ENCODE data around the gene UGGT2.
"Not testable (repeated sequence)": the region's sequence is repeated elsewhere in the genome, so short reads cannot be mapped to it uniquely, and the experiment has no call there.

The UGGT2 gene

DNA sequence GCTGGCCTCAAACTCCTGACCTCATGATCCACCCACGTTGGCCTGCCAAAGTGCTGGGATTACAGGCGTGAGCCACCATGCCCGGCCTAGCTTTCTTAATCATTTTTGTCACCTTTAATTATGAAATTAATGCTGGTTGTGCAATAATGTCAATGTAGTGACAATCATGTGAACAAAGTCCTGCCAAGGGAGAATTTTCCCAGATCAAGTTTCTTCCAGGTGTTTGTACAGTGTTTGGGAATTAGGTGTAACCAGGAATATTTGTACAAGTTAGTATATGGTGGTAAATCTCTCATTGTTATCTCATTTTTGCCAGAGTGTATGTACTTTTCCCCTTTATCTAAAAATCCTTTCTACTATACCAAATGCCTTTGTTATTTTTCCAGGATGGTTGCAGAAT, 171.1 kb downstream of the UGGT2 start:
- no peak for DNase-seq

DNA sequence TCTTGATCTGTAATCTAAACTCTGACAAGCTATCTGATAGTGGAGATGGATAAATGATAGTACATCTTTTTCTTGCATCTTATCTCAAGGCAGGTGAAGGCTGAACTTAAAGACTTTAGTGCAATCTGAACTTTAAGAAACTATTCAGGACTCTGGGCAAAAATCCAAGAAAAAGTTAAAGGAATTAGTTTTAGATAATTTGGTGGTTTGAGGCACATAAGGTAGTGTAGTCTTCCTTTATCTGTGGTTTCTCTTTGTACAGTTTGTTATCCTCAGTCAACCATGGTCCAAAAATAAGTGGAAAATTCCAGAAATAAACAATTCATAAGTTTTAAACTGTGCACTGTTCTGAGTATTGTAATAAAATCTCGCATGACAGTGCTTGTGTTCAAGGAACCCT, 172.9 kb downstream of the UGGT2 start:
- no peak for DNase-seq

- no peak for DNase-seq
Measured at GRCh38 chr13:95874286-95874685, 178.9 kb downstream of the UGGT2 start.

DNA sequence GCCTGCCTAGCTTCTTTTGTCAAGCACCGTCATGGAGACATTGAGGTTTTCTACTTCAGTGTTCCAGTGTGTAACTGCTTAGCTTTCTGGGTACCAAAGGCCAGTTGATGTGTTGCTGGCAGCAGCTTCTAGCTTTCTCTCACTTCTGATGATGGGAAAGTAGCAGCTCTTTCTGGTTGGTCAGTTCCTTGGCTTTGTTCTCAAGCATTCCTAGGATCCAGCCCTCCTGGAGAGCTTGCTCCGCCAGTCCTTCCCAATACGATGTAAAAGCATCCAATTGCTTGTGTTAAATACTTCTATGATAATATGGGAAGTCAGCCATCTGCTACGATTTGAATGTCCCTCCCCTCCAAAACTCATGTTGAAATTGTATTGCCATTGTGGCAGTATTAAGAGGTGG, 182.8 kb downstream of the UGGT2 start:
- DNase-seq, result no peak

- DNase-seq, result no peak
Measured at GRCh38 chr13:95865080-95865615, 188.1 kb downstream of the UGGT2 start.

- DNase-seq, result no peak
Measured at GRCh38 chr13:95862408-95862807, 190.8 kb downstream of the UGGT2 start.

GRCh38 chr13:95861296-95861695, 191.9 kb downstream of the UGGT2 start:
- no peak for DNase-seq

- peak; percentile 13 for DNase-seq
Measured at GRCh38 chr13:95858286-95859075, 194.7 kb downstream of the UGGT2 start.

- not testable (repeated sequence) for DNase-seq
Measured at GRCh38 chr13:95845656-95846055, 207.5 kb downstream of the UGGT2 start.

GRCh38 chr13:95842898-95843297, 210.3 kb downstream of the UGGT2 start:
- no peak for DNase-seq

DNA sequence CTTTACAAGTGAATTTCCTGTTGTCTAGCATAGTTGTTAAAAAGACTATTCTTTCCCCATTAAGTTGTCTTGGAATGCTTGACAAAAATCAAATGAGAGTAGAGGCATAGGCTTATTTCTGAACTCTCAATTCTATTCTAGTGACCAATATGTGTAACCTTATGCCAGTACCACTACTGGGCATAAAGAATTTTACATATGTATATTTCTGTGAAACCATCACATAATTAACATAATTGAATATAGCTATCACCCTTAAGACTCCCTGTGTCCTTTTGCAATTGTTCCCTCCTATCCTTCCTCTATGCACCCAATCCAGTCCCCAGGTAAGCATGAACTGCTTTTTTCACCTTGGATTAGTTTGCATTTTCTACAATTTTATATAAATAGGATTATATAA, 211.3 kb downstream of the UGGT2 start:
- DNase-seq, result no peak

- peak; percentile 62 for DNase-seq
Measured at GRCh38 chr13:95834134-95834765, 219.0 kb downstream of the UGGT2 start.

DNA sequence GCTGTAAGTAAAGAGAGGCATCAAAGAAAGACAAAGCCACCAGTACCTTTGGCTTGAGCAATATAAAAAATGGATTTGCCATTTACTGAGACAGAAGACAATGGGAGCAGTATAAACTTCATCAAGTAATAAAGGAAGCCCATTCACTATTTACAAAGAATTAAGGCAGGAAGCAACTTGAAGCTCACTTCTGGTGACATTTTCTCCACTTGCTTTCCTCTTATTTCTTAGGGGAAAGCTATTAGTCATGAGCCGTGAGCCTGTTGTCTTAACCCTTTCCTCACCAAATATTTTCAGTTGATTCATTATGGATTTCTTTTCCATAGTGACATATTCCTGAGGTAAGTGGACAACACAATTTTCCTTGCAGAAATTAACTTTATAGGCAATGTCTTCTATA, 219.5 kb downstream of the UGGT2 start:
- DNase-seq, result peak; percentile 22

DNA sequence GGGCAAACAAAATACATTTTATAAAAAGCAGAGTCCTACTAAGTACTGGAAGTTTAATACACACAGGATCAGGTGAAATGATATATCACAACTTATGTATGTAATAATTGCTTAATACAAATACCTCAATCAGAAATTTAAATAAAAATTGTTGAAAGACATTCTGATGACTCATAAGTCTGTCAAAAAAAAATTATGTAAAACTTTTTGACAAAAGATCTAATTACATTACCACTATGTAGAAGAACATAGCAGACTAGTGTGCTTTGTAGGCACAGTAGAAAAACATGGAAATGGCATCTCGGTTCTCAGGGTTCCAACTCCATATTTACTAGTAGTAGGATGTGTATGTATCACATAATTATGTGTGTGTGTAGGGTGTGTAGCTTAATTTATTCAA, 220.1 kb downstream of the UGGT2 start:
- DNase-seq, result no peak

GRCh38 chr13:95822303-95822702, 230.9 kb downstream of the UGGT2 start:
- no peak for DNase-seq

- no peak for DNase-seq
Measured at GRCh38 chr13:95814495-95814894, 238.7 kb downstream of the UGGT2 start.

DNA sequence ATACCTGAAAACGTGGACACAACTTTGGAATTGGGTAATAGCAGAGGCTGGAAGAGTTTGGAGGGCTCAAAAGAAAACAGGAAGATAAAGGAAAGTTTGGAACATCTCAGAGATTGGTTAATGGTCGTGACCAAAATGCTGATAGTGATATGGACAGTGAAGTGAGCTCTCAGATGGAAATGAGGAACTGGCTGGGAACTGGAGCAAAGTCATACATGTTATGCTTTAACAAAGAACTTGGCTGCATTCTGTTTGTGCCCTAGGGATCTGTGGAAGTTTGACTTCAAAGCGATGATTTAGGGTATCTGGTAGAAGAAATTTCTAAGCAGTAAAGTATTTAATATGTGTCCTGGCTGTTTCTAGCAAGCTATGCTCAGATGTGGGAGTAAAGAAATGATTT, 240.1 kb downstream of the UGGT2 start:
- no peak for DNase-seq

DNA sequence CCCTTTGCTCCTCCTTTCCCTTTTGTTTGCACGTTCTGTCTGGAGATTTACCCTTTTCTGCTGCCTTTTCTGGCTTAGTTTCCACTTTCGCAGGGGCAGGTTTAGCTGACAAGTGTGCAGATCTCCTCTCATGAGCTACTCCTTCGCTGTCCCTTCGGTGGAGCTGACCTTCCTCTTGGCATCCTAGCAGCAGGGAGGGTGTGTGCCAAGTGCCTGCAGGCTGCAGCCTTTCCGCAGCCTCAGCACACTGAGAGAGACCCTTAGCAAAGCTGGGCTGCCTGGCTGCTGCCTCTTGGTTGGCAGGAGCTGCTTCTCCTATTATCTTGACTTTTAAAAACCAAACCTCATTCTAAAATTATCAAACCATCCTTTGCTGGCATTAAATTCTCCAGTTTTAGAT, 243.8 kb downstream of the UGGT2 start:
- no peak for DNase-seq

DNA sequence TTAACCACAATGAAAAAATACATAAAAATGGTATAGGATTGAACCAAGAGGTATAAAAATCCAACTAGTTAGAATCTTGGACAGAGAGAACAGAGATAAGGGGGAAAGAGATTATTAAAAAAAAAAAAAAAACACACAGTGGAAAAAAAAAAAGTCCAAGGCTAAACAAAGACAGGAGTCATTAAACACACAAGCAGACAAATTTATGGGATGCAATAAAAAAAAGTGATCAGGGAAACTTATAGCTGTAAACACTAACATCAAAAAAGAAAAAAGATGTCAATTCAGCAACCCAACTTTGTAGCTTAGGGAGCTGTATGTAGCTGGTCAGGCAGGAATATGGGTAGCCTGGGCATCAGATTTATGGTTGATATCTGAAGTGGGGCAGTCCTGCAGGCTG, 247.3 kb downstream of the UGGT2 start:
- DNase-seq, result no peak

DNA sequence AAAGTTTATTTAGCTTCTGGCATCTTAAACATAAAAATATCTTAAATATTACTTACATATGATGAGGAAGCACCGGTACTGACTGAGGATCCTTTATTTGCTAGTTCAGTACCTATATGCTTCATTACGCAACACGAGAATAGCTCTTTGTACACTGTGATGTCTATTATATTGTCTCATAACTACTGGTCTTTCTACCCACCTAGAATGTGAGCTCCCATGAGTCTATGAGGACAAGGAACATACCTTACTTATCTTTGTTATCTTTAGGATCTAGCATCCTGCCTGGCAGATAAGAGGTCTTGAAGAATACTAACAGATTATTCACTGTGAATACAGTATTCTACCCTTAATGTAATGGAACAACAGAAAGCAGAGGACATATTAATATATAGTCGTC, 251.4 kb downstream of the UGGT2 start:
- DNase-seq, result no peak

- DNase-seq, result no peak
Measured at GRCh38 chr13:95800436-95800835, 252.8 kb downstream of the UGGT2 start.

DNA sequence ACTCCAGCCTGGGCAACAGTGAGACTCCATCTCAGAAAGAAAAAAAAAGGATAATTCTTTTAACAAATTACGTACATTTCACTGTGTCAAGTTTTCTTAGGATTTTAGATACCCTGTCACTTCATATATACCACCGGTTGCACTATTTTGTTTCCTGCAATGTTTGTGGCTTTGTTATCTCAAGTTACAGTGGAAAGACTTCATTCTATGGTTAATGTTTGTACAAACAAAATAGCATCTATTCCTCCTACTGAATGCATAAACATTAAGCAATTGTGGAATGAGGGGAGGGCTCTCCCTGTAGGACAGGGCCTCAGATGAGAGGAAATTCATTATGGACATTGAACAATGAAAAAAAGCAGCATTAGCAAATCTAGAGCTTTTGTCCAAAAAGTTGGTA, 256.2 kb downstream of the UGGT2 start:
- no peak for DNase-seq

GRCh38 chr13:95793781-95794180, 259.4 kb downstream of the UGGT2 start:
- peak; percentile 18 for DNase-seq

DNA sequence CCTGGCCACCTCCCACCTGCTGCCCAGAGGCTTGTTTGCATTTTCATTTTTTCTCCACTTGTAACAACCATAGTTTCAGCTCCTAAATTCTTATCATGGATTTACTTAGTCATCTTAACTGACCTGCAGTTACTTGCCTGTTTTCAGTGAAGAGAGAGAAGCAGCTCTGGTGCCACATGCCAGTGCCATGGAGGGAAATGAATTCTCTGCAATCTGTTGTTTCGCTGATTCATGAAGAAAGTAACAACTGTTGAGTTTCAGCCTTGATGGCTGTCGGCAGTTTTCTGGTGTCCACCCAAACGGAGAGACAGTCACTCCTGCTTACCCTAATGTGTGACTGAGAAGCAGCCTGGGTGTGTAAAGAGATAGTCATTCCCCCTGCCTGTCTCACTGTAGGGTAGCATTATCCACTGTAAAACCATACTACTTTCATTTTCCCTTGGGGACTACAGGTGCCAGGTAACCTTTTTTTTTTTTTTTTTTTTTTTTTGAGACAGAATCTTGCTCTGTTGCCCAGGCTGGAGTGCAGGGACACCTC, 260.1 kb downstream of the UGGT2 start:
- peak; percentile 2 for DNase-seq
